ENCODE measurements around the gene USP47.

USP47 gene

DNA sequence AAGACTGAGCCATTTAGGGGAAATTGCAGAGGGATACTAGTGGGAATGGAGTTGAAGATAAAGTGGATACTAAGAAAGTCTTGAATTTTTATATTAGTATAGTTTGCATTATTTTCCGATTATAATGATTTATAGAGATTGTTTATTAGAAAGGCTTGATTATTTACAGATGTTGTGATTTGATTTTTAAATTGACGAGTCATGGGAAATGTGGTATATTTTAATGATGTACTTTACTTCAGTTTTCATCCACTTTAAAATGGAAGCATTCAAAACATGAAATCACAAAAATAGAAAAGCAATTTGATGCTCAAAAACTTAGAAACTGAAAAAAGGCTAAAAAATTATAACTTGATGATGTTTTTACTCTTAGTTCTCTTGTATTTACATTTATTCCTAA, 21.2 kb downstream of the USP47 start:
- in situ Hi-C loops (cut with HindIII; ENCODE audit: low sequenced_read_pairs): no loop called here

DNA sequence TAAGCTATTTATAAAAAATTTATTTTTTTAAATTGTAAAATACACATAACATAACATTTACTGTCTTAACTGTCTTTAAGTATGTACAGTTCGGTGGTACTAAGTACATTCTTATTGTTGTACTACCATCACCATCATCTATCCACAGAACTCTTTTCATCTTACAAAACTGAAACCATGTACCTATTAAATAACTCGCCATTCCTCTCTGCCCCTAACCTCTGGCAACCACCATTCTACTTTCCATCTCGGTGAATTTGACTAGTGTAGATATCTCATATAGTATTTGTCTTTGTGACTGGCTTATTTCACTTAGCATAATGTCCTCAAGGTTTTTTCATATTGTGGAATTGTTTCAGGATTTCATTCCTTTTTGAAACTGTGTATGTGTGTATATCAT, 22.6 kb downstream of the USP47 start:
- in situ Hi-C loops (cut with HindIII; ENCODE audit: low sequenced_read_pairs): no loop called here

DNA sequence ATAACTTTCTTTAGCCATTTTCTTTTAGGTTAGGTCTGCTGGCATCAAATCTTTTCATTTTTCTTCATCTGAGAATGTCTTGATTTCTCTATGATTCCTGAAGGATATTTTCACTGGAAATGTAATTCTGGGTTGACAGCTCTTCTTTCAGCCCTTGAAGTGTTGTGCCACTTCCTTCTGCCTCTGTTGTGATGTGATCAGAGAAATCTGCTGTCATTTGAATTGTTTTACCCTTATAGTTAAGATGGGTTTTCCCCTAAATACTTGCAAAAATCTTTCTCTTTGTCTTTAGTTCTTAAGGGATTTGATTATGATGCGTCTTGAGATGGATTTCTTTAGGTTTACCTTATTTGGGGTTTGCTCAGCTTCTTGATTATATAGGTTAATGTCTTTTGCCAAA, 23.0 kb downstream of the USP47 start:
- in situ Hi-C loops (cut with HindIII; ENCODE audit: low sequenced_read_pairs): no loop called here

DNA sequence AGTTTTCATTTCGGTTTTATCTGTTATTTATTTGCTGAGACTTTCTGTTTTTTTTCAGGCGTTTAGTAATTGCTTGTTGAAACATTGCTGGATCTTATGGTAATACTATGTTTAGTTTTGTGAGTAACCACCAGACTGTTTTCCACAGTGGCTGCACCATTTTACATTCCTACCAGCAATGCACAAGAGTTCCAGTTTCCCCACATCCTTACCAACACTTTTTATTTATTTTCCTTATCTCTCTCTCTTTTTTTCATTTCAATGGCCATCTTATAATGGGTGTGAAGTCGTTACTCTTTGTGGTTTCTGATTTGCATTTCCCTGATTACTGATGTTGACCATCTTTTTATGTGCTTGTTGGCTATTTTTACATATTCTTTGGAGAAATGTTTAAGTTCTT, 23.7 kb downstream of the USP47 start:
- in situ Hi-C loops (cut with HindIII; ENCODE audit: low sequenced_read_pairs): no loop called here

GRCh38 chr11:11866203-11866602, 24.4 kb downstream of the USP47 start:
- in situ Hi-C loops (cut with HindIII; ENCODE audit: low sequenced_read_pairs): no loop called here

DNA sequence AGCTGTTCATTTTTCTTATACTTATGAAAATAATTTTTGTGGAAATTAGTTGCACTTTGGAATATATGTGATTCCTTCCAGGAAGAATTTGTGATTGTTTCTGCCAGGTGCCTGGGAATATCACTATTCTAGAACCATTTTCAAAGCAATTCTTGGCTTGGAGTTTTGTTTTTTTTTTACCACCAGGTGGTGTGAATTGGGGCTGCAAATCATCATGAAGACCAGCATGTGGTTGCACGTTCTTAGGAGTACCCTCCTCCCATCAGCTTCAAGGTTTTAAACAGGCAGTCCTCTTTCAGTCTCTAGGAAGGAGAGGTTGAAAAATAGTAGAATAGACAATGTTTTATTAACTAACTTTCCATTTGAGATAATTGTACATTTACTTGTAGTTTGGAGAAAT, 25.9 kb downstream of the USP47 start:
- in situ Hi-C loops (cut with HindIII; ENCODE audit: low sequenced_read_pairs): no loop called here

- in situ Hi-C loops (cut with HindIII; ENCODE audit: low sequenced_read_pairs): no loop called here
Measured at GRCh38 chr11:11871991-11872401, 30.2 kb downstream of the USP47 start.

GRCh38 chr11:11876458-11876857, 34.7 kb downstream of the USP47 start:
- in situ Hi-C loops (cut with HindIII; ENCODE audit: low sequenced_read_pairs): no loop called here

GRCh38 chr11:11880179-11880578, 38.4 kb downstream of the USP47 start:
- in situ Hi-C loops (cut with HindIII; ENCODE audit: low sequenced_read_pairs): no loop called here

DNA sequence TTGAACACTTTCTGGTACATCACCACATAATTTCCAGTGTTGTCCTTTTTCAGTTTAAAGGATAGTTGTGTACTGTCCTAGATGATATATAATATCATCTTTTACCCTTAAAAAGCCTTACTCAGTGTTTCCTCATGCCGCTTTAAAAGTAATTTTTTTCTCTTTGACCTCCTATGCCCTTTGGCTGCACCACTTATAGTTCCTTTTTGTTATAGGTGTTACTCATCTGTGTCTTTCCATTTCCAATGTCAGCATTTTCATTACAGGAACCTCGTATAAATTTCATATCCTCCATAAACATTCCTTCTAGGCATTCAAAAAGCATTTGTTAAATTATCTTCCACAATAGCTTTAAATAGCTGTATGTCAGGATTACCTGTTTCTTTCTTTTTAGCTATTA, 40.8 kb downstream of the USP47 start:
- in situ Hi-C loops (cut with HindIII; ENCODE audit: low sequenced_read_pairs): no loop called here

DNA sequence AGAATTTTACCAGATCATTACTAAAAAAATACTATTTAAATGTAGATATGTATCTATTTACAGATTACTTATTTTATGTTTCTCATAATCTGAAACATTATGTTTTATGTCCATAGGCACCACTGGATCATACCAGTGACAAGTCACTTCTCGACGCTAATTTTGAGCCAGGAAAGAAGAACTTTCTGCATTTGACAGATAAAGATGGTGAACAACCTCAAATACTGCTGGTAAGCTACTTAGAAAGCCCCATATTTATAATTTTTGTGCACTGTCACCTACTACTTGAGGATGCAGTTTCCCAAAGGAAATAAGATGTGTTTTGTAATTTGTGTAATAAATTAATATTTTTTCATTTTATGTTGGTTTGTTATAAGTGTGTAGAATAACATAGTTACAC, 42.6 kb downstream of the USP47 start:
- in situ Hi-C loops (cut with HindIII; ENCODE audit: low sequenced_read_pairs): no loop called here

GRCh38 chr11:11884774-11885481, 43.2 kb downstream of the USP47 start:
- in situ Hi-C loops (cut with HindIII; ENCODE audit: low sequenced_read_pairs): no loop called here

- in situ Hi-C loops (cut with HindIII; ENCODE audit: low sequenced_read_pairs): no loop called here
Measured at GRCh38 chr11:11894486-11894885, 52.7 kb downstream of the USP47 start.

GRCh38 chr11:11895672-11896071, 53.9 kb downstream of the USP47 start:
- in situ Hi-C loops (cut with HindIII; ENCODE audit: low sequenced_read_pairs): no loop called here

- in situ Hi-C loops (cut with HindIII; ENCODE audit: low sequenced_read_pairs): no loop called here
Measured at GRCh38 chr11:11898648-11899047, 56.9 kb downstream of the USP47 start.

DNA sequence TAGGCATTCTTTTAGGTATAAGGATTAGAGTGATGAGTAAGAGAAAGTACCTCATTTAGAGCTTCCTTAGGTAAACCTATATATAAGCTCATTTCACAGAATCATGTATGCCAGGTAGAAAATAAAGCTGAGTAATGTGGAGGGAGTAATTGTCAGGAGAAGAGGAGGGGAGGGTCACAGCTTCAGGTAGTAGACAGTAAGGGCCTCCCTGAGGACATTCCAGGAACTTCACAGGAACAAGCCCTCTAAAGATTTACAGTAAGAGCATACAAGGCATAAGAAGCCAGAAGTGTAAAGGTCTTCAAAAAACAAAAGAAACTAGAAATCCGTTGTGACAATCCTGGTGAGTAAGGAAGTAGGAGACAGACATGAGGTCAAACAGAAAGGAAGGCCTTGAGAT, 57.6 kb downstream of the USP47 start:
- in situ Hi-C loops (cut with HindIII; ENCODE audit: low sequenced_read_pairs): no loop called here

DNA sequence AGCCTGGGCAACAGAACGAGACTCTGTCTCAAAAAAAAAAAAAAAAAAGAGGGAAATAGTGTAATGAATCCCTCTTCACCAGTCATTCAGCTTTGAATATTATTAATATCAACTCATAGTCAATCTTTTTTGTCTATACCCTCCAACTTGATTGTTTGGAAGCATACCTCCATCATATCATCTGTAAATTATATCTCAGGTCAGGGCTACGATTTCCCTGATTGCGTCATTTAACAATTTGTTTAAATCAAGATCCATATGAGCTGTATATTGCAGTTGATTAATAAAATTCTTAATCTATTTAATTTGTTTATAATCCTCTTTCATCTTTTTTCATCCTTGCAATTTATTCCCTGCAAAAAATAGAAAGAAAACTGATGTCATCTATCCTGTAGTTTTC, 60.2 kb downstream of the USP47 start:
- in situ Hi-C loops (cut with HindIII; ENCODE audit: low sequenced_read_pairs): no loop called here

- in situ Hi-C loops (cut with HindIII; ENCODE audit: low sequenced_read_pairs): no loop called here
Measured at GRCh38 chr11:11909727-11910126, 68.0 kb downstream of the USP47 start.

DNA sequence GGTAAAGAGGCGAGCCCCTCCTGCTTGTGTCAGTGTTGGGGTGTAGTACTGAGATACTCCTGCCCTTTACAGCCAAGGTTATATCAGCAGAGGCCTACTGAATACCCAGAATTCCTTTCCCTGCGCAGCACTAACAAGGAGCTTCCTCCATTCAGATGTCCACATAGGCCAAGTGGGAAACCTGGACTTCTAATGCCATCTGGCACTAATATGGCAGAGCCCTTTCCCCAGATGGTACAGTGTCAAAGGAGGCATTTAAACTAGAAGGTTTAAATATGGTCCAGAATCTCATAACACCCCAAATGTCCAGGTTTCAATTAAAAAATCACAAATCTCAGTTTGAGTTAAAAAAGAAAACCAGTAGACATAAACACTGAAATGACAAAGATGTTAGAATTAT, 68.8 kb downstream of the USP47 start:
- in situ Hi-C loops (cut with HindIII; ENCODE audit: low sequenced_read_pairs): no loop called here

DNA sequence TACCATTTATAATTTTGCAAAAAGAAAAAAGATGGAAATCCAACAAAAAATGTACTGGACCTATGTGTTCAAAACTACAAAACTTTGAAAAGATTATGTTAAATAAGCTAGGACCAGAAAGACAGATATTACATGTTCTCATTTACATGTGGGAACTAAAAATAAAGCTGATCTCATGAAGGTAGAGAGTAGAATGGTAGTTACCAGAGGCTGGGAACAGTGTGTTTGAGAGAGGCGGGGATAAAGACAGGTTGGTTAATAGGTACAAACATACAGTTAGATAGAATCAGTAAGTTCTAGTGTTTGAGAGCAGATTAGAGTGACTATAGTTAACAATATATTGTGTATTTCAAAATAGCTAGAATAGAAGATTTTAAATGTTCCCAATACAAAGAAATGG, 71.6 kb downstream of the USP47 start:
- in situ Hi-C loops (cut with HindIII; ENCODE audit: low sequenced_read_pairs): no loop called here

DNA sequence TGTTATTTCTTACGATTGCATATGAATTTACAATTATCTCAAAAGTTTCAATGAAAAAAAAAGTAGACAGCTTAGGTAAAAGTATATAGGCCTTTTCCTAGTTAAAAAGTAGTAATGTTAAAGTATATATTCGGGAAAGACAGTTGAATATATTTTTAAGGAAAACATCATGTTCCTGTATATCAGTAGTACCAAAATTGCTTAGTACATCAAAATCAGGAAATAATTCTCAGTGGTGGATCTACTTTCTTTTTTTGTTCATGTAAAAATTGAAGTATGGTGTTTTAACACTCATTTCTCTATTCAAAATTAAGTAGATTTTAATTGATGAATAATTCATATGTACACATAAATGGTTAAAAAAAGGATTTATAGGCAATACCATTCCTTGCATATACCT, 73.9 kb downstream of the USP47 start:
- in situ Hi-C loops (cut with HindIII; ENCODE audit: low sequenced_read_pairs): no loop called here

DNA sequence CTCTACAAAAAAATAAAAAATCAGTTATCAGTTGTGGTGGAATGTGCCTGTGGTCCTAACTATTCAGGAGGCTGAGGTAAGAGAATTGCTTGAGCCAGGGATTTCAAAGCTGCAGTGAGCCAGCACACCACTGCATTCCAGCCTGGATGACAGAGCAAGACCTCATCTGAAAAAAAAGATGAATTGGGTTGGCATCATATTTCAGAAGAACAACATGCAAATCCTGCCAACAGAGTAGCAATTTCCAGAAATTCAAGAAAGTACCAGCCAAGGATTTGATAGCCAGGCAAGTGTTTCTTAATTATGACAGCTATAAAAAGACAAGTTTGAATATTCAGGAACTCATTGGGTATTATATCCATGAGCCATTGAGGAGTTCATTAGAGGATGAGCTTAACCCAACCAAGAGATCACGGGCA, 75.2 kb downstream of the USP47 start:
- in situ Hi-C loops (cut with HindIII; ENCODE audit: low sequenced_read_pairs): no loop called here

- in situ Hi-C loops (cut with HindIII; ENCODE audit: low sequenced_read_pairs): no loop called here
Measured at GRCh38 chr11:11923828-11924227, 82.1 kb downstream of the USP47 start.
